ENCODE data around the gene NFATC4.

Gene NFATC4

GRCh38 chr14:24399999-24400718 lies 32.2 kb downstream of the NFATC4 start:
- H3K4me3 ChIP-seq (ENCODE audit: low read depth, low read length) = peak overlapping the region; percentile 90

GRCh38 chr14:24401810-24402702 lies 34.1 kb downstream of the NFATC4 start:
- Histone ChIP-seq H3K36me3 (ENCODE audit: insufficient read depth, low read length) (no peaks in the 10 kb centered on the region), H3K27ac (ENCODE audit: low read depth, low read length) (no peak overlapping the region), H3K4me3 (ENCODE audit: low read depth, low read length) (no peak overlapping the region), H3K27me3 (ENCODE audit: insufficient read depth, low read length) (no peaks in the 10 kb centered on the region), H3K4me1 (ENCODE audit: control insufficient read depth, insufficient read depth, low read length, unreplicated experiment) (peaks cover 20% of the 10 kb centered on the region), H3K79me2 (ENCODE audit: control insufficient read depth, insufficient read depth, low read length, unreplicated experiment) (no peaks in the 10 kb centered on the region), H2AFZ (ENCODE audit: low read length, unreplicated experiment) (no peak overlapping the region)

More at GRCh38 chr14:24399999-24400718, 32.2 kb downstream of the NFATC4 start:
- Histone ChIP-seq H3K79me2 (ENCODE audit: control insufficient read depth, insufficient read depth, low read length, unreplicated experiment) (no peaks in the 10 kb centered on the region), H3K4me1 (ENCODE audit: control insufficient read depth, insufficient read depth, low read length, unreplicated experiment) (peaks cover 20% of the 10 kb centered on the region), H2AFZ (ENCODE audit: low read length, unreplicated experiment) (no peak overlapping the region), H3K36me3 (ENCODE audit: insufficient read depth, low read length) (no peaks in the 10 kb centered on the region), H3K27me3 (ENCODE audit: insufficient read depth, low read length) (no peaks in the 10 kb centered on the region), H3K27ac (ENCODE audit: low read depth, low read length) (no peak overlapping the region)

- no peaks in the 10 kb centered on the region for H3K36me3 ChIP-seq (ENCODE audit: insufficient read depth, low read length)
- H2AFZ ChIP-seq (ENCODE audit: low read length, unreplicated experiment) = no peak overlapping the region
- peaks cover 20% of the 10 kb centered on the region for H3K4me1 ChIP-seq (ENCODE audit: control insufficient read depth, insufficient read depth, low read length, unreplicated experiment)
- H3K27ac ChIP-seq (ENCODE audit: low read depth, low read length) = no peak overlapping the region
- H3K27me3 ChIP-seq (ENCODE audit: insufficient read depth, low read length) = no peaks in the 10 kb centered on the region
- H3K4me3 ChIP-seq (ENCODE audit: low read depth, low read length) = no peak overlapping the region
- no peaks in the 10 kb centered on the region for H3K79me2 ChIP-seq (ENCODE audit: control insufficient read depth, insufficient read depth, low read length, unreplicated experiment)
Measured at GRCh38 chr14:24403294-24403998, 35.5 kb downstream of the NFATC4 start.

GRCh38 chr14:24404814-24405213 lies 36.8 kb downstream of the NFATC4 start:
- no peak overlapping the region for H2AFZ ChIP-seq (ENCODE audit: low read length, unreplicated experiment)
- no peak overlapping the region for H3K4me3 ChIP-seq (ENCODE audit: low read depth, low read length)
- H3K36me3 ChIP-seq (ENCODE audit: insufficient read depth, low read length) = no peaks in the 10 kb centered on the region
- peaks cover 15% of the 10 kb centered on the region for H3K4me1 ChIP-seq (ENCODE audit: control insufficient read depth, insufficient read depth, low read length, unreplicated experiment)
- no peak overlapping the region for H3K27ac ChIP-seq (ENCODE audit: low read depth, low read length)
- no peaks in the 10 kb centered on the region for H3K79me2 ChIP-seq (ENCODE audit: control insufficient read depth, insufficient read depth, low read length, unreplicated experiment)
- no peaks in the 10 kb centered on the region for H3K27me3 ChIP-seq (ENCODE audit: insufficient read depth, low read length)

- H3K4me3 ChIP-seq (ENCODE audit: low read depth, low read length) = no peak overlapping the region
- H3K27ac ChIP-seq (ENCODE audit: low read depth, low read length) = no peak overlapping the region
- peaks cover 14% of the 10 kb centered on the region for H3K4me1 ChIP-seq (ENCODE audit: control insufficient read depth, insufficient read depth, low read length, unreplicated experiment)
- no peaks in the 10 kb centered on the region for H3K79me2 ChIP-seq (ENCODE audit: control insufficient read depth, insufficient read depth, low read length, unreplicated experiment)
- no peak overlapping the region for H2AFZ ChIP-seq (ENCODE audit: low read length, unreplicated experiment)
- H3K36me3 ChIP-seq (ENCODE audit: insufficient read depth, low read length) = no peaks in the 10 kb centered on the region
- H3K27me3 ChIP-seq (ENCODE audit: insufficient read depth, low read length) = no peaks in the 10 kb centered on the region
Measured at GRCh38 chr14:24406416-24406815, 38.4 kb downstream of the NFATC4 start.

GRCh38 chr14:24407608-24408325 lies 39.8 kb downstream of the NFATC4 start:
- Histone ChIP-seq H2AFZ (ENCODE audit: low read length, unreplicated experiment) (no peak overlapping the region), H3K4me3 (ENCODE audit: low read depth, low read length) (no peak overlapping the region), H3K79me2 (ENCODE audit: control insufficient read depth, insufficient read depth, low read length, unreplicated experiment) (no peaks in the 10 kb centered on the region), H3K27me3 (ENCODE audit: insufficient read depth, low read length) (no peaks in the 10 kb centered on the region), H3K27ac (ENCODE audit: low read depth, low read length) (no peak overlapping the region), H3K36me3 (ENCODE audit: insufficient read depth, low read length) (no peaks in the 10 kb centered on the region), H3K4me1 (ENCODE audit: control insufficient read depth, insufficient read depth, low read length, unreplicated experiment) (peaks cover 14% of the 10 kb centered on the region)

GRCh38 chr14:24408764-24409163 lies 40.8 kb downstream of the NFATC4 start:
- H2AFZ ChIP-seq (ENCODE audit: low read length, unreplicated experiment) = no peak overlapping the region
- no peaks in the 10 kb centered on the region for H3K27me3 ChIP-seq (ENCODE audit: insufficient read depth, low read length)
- no peak overlapping the region for H3K27ac ChIP-seq (ENCODE audit: low read depth, low read length)
- no peaks in the 10 kb centered on the region for H3K36me3 ChIP-seq (ENCODE audit: insufficient read depth, low read length)
- H3K4me1 ChIP-seq (ENCODE audit: control insufficient read depth, insufficient read depth, low read length, unreplicated experiment) = peaks cover 4% of the 10 kb centered on the region
- H3K79me2 ChIP-seq (ENCODE audit: control insufficient read depth, insufficient read depth, low read length, unreplicated experiment) = no peaks in the 10 kb centered on the region
- H3K4me3 ChIP-seq (ENCODE audit: low read depth, low read length) = no peak overlapping the region

- no peaks in the 10 kb centered on the region for H3K27me3 ChIP-seq (ENCODE audit: insufficient read depth, low read length)
- H3K4me1 ChIP-seq (ENCODE audit: control insufficient read depth, insufficient read depth, low read length, unreplicated experiment) = no peaks in the 10 kb centered on the region
- no peaks in the 10 kb centered on the region for H3K36me3 ChIP-seq (ENCODE audit: insufficient read depth, low read length)
- H3K79me2 ChIP-seq (ENCODE audit: control insufficient read depth, insufficient read depth, low read length, unreplicated experiment) = no peaks in the 10 kb centered on the region
- H3K27ac ChIP-seq (ENCODE audit: low read depth, low read length) = no peak overlapping the region
- no peak overlapping the region for H3K4me3 ChIP-seq (ENCODE audit: low read depth, low read length)
- no peak overlapping the region for H2AFZ ChIP-seq (ENCODE audit: low read length, unreplicated experiment)
Measured at GRCh38 chr14:24409192-24409591, 41.2 kb downstream of the NFATC4 start.

GRCh38 chr14:24409956-24410355 lies 42.0 kb downstream of the NFATC4 start:
- Histone ChIP-seq H3K27me3 (ENCODE audit: insufficient read depth, low read length) (no peaks in the 10 kb centered on the region), H3K27ac (ENCODE audit: low read depth, low read length) (no peak overlapping the region), H3K4me3 (ENCODE audit: low read depth, low read length) (no peak overlapping the region), H2AFZ (ENCODE audit: low read length, unreplicated experiment) (no peak overlapping the region), H3K4me1 (ENCODE audit: control insufficient read depth, insufficient read depth, low read length, unreplicated experiment) (no peaks in the 10 kb centered on the region), H3K79me2 (ENCODE audit: control insufficient read depth, insufficient read depth, low read length, unreplicated experiment) (no peaks in the 10 kb centered on the region), H3K36me3 (ENCODE audit: insufficient read depth, low read length) (no peaks in the 10 kb centered on the region)
